ENCODE measurements around the gene GSG1L.

GRCh38 chr16:27762441-27762840 lies 301.1 kb downstream of the GSG1L start:
- TF ChIP-seq POLR2A (IDR thresholded peaks at IDR 0.05; ENCODE audit: low read depth, low read length): no peak
- no peak for TF ChIP-seq POLR2AphosphoS5 (IDR thresholded peaks at IDR 0.05; ENCODE audit: low read depth, low read length)
- TF ChIP-seq POU2F2 (IDR thresholded peaks at IDR 0.05; ENCODE audit: low read depth, low read length): no peak
- TF ChIP-seq TAF1 (IDR thresholded peaks at IDR 0.05; ENCODE audit: low read depth, low read length): no peak
- no peak for TF ChIP-seq PAX5 (IDR thresholded peaks at IDR 0.05; ENCODE audit: insufficient read depth, low read length, severe bottlenecking)
- no peak for TF ChIP-seq SPI1 (IDR thresholded peaks at IDR 0.05; ENCODE audit: low read depth, low read length)
